ENCODE data around the gene ZNF101.

DNA sequence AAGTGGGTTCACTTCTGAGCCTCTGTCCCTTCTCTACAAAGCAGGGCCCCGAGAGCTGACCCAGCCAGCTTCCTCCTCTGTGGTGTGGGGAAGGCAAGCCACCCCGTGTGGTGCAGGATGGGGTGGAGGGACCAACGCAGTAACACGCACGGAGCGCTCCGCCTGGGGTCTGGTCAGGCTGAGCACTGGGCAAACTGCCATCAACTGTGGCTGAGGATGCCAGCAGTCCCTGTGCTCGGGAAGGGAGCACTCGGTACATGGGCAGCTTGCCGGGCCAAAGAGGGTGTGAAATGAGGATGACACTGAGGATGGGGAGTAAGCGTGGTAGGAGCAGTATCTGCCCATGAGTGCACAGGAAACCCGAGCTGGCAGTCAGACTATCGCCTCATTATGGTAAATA is 17.6 kb upstream of the ZNF101 start:
- TF ChIP-seq, protein P1, sequence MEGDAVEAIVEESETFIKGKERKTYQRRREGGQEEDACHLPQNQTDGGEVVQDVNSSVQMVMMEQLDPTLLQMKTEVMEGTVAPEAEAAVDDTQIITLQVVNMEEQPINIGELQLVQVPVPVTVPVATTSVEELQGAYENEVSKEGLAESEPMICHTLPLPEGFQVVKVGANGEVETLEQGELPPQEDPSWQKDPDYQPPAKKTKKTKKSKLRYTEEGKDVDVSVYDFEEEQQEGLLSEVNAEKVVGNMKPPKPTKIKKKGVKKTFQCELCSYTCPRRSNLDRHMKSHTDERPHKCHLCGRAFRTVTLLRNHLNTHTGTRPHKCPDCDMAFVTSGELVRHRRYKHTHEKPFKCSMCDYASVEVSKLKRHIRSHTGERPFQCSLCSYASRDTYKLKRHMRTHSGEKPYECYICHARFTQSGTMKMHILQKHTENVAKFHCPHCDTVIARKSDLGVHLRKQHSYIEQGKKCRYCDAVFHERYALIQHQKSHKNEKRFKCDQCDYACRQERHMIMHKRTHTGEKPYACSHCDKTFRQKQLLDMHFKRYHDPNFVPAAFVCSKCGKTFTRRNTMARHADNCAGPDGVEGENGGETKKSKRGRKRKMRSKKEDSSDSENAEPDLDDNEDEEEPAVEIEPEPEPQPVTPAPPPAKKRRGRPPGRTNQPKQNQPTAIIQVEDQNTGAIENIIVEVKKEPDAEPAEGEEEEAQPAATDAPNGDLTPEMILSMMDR (IDR thresholded peaks at IDR 0.05 in 2 of 3, conservative IDR thresholded peaks at IDR 0.05 in 1 of 3; ENCODE audit: insufficient read depth in 2 of 3, low read depth in 1 of 3, low read length in 3 of 3) = no peak
- TF ChIP-seq, protein P2, sequence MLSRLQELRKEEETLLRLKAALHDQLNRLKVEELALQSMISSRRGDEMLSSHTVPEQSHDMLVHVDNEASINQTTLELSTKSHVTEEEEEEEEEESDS (CRISPR knock-in tag; IDR thresholded peaks at IDR 0.05) = no peak
- no peak for TF ChIP-seq FOS (IDR thresholded peaks at IDR 0.05; ENCODE audit: extremely low read depth, insufficient read length)
- TF ChIP-seq POLR2B (IDR thresholded peaks at IDR 0.05; ENCODE audit: low read depth, partially characterized antibody) = no peak
- TF ChIP-seq, protein P3, sequence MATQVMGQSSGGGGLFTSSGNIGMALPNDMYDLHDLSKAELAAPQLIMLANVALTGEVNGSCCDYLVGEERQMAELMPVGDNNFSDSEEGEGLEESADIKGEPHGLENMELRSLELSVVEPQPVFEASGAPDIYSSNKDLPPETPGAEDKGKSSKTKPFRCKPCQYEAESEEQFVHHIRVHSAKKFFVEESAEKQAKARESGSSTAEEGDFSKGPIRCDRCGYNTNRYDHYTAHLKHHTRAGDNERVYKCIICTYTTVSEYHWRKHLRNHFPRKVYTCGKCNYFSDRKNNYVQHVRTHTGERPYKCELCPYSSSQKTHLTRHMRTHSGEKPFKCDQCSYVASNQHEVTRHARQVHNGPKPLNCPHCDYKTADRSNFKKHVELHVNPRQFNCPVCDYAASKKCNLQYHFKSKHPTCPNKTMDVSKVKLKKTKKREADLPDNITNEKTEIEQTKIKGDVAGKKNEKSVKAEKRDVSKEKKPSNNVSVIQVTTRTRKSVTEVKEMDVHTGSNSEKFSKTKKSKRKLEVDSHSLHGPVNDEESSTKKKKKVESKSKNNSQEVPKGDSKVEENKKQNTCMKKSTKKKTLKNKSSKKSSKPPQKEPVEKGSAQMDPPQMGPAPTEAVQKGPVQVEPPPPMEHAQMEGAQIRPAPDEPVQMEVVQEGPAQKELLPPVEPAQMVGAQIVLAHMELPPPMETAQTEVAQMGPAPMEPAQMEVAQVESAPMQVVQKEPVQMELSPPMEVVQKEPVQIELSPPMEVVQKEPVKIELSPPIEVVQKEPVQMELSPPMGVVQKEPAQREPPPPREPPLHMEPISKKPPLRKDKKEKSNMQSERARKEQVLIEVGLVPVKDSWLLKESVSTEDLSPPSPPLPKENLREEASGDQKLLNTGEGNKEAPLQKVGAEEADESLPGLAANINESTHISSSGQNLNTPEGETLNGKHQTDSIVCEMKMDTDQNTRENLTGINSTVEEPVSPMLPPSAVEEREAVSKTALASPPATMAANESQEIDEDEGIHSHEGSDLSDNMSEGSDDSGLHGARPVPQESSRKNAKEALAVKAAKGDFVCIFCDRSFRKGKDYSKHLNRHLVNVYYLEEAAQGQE (IDR thresholded peaks at IDR 0.05; ENCODE audit: borderline replicate concordance) = no peak
- TF ChIP-seq, protein P3 (CRISPR knock-in tag; IDR thresholded peaks at IDR 0.05; ENCODE audit: low read depth) = no peak
- no peak for TF ChIP-seq FOXA3 (CRISPR knock-in tag; conservative IDR thresholded peaks at IDR 0.05 in 1 of 2, IDR thresholded peaks at IDR 0.05 in 1 of 2)
- TF ChIP-seq, protein P4, sequence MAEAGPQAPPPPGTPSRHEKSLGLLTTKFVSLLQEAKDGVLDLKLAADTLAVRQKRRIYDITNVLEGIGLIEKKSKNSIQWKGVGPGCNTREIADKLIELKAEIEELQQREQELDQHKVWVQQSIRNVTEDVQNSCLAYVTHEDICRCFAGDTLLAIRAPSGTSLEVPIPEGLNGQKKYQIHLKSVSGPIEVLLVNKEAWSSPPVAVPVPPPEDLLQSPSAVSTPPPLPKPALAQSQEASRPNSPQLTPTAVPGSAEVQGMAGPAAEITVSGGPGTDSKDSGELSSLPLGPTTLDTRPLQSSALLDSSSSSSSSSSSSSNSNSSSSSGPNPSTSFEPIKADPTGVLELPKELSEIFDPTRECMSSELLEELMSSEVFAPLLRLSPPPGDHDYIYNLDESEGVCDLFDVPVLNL (CRISPR knock-in tag; IDR thresholded peaks at IDR 0.05; ENCODE audit: low read depth) = no peak
- no peak for TF ChIP-seq CEBPG (CRISPR knock-in tag; IDR thresholded peaks at IDR 0.05)
- no peak for TF ChIP-seq CEBPG (tag; conservative IDR thresholded peaks at IDR 0.05 in 1 of 2, IDR thresholded peaks at IDR 0.05 in 1 of 2)
- no peak for TF ChIP-seq ZFX (CRISPR knock-in tag; IDR thresholded peaks at IDR 0.05)
- no peak for TF ChIP-seq POLR2AphosphoS5 (IDR thresholded peaks at IDR 0.05; ENCODE audit: control insufficient read depth, insufficient read depth, low read depth, low read length)
